Subcutaneous adipose tissue (tissue), 4 donors: ENCODE data around the gene CARNS1. TPM values are rescaled to one million over a fixed set of nuclear protein-coding genes. Genes with fewer than 3 reads are reported as not detected.

Experiments
- total RNA-seq, 4 donors: library from RNA; depleted of rRNA; stranded (reverse); fragments of >200 nt; gene quantifications; one replicate each; pipeline ENCODE4 v1.1.0, GENCODE V29; 2016
- TF ChIP-seq, protein P1 (sequence below): fragments of 450-650 bp; IDR thresholded peaks from one replicate; pipeline ENCODE4 v1.5.1; 2016; ENCODE audit warnings: low read depth, mild to moderate bottlenecking, control low read depth, antibody characterized with exemption, moderate library complexity

The CARNS1 gene
- total RNA-seq, 4 donors from 2014 or later = 0.17 to 0.38 (median 0.22) TPM; not detected in 1

DNA sequence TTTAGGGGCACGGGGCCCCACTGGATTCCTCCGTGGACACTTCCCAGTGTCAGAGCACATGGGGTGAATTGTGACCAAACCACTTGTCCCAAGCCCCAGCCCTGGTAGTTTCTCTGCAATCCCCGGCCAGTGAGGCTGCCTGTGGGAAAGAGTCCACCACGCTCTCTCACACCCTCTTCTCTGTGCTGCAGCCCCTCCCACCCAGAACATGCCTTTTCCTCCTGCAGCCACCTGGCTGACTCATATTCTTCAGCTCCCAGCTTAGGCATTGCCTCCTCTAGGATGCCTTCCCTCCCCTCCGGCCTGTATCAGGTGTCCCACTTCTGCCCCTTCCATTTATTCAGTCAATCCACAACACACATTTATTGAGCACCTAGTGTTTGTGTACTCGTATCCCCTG, 7.4 kb downstream of the CARNS1 start:
- TF ChIP-seq, protein P1, sequence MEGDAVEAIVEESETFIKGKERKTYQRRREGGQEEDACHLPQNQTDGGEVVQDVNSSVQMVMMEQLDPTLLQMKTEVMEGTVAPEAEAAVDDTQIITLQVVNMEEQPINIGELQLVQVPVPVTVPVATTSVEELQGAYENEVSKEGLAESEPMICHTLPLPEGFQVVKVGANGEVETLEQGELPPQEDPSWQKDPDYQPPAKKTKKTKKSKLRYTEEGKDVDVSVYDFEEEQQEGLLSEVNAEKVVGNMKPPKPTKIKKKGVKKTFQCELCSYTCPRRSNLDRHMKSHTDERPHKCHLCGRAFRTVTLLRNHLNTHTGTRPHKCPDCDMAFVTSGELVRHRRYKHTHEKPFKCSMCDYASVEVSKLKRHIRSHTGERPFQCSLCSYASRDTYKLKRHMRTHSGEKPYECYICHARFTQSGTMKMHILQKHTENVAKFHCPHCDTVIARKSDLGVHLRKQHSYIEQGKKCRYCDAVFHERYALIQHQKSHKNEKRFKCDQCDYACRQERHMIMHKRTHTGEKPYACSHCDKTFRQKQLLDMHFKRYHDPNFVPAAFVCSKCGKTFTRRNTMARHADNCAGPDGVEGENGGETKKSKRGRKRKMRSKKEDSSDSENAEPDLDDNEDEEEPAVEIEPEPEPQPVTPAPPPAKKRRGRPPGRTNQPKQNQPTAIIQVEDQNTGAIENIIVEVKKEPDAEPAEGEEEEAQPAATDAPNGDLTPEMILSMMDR = no peak

DNA sequence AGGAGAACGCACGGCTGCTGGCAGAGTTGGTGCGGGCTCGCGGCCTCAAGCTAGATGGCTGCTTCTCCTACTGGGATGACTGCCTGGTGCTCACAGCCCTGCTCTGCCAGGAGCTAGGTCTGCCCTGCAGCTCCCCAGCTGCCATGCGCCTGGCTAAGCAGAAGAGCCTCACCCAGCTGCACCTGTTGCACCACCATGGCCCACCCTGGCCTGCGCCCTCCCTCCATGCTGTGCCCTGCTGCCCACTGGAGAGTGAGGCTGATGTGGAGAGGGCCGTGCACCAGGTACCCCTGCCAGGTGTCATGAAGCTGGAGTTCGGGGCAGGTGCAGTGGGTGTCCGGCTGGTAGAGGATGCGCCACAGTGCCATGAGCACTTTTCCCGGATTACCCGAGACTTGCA, 8.0 kb downstream of the CARNS1 start:
- TF ChIP-seq, protein P1 = no peak

DNA sequence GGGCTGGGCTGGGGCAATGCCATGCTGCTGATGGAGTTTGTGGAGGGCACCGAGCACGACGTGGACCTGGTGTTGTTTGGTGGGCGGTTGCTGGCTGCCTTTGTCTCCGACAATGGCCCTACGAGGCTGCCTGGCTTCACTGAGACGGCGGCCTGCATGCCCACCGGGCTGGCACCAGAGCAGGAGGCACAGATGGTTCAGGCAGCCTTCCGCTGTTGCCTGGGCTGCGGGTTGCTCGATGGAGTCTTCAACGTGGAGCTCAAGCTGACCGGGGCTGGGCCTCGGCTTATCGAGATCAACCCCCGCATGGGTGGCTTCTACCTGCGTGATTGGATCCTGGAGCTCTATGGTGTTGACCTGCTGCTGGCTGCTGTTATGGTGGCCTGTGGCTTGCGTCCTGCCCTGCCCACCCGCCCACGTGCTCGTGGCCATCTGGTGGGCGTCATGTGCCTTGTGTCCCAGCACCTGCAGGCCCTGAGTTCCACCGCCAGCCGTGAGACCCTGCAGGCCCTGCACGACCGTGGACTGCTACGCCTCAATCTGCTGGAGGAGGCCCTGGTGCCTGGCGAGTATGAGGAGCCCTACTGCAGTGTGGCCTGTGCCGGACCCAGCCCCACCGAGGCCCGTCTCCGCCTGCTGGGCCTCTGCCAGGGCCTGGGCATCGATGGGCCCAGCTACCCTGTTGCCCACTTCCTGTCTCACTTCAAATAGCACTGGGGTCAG, 8.6 kb downstream of the CARNS1 start:
- TF ChIP-seq, protein P1 = no peak

DNA sequence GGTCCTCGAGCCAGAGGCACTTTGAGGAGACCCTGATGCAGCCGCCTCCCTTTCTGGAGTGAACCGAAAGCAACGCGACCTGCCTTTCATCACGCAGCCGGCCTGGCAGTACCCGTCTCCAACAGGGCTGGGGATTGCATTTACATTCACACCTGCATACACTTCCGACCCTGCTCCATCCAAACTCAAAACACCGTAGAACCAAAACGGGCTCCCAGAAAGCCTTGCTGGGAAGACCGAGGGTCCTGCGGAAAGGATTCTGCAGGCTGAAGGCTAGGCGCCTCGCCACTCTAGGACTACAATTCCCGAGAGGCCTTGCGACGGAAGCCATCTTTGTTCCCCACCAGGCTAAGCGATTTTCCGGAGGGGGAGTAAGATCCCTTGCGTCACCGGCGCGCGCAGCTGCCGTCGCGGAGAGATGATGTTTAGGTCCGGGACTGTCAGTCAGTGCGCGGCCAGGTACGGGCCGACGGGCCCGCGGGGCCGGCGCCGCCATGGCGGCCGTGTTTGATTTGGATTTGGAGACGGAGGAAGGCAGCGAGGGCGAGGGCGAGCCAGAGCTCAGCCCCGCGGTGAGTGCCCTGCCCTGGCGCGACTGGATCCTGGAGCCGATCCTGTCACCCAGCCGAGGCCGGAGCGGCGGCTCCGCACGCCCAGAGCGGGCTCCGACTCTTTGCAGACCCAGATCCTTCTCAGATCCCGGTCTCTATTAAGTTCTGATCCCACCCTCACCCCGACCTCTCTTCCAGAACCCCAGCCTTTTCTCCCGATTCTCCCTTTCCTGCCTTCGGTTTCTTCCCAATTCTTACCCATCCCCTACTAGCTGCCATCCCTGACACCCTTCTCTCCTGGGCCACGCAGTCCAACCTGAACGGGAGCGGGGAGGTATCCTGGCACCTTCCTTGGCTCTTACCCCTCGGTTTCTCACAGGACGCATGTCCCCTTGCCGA, 12.8 kb downstream of the CARNS1 start, which contains the start of gene RPS6KB2:
TSS of gene RPS6KB2 (plus strand) at position 443 of the 950 bp plus-strand sequence. CDS start at position 495, 52 bp downstream.
- TF ChIP-seq, protein P1 = no peak

DNA sequence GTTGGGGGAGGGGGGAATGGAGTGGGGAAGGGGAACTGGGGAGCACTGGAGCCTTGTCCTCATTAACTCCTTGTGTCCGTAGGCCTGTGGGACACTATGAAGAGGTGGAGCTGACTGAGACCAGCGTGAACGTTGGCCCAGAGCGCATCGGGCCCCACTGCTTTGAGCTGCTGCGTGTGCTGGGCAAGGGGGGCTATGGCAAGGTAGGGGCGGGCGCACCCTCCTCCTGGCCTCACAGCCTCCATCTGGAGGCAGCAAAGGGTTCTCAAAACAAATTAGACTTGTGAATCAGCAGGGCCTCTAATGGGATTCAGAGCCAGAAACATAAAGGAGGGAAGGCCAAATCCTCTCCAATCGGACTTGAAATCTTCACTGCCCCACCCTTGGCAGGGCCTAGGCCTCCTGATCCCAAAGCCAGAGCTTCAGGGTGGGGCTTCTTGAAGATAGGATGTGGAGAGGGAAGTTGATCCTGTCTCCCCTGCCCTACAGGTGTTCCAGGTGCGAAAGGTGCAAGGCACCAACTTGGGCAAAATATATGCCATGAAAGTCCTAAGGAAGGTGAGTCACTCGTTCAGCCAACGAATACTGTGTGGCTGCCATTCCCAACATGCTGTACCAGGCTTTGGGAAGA, 13.7 kb downstream of the CARNS1 start:
- TF ChIP-seq, protein P1 = no peak

DNA sequence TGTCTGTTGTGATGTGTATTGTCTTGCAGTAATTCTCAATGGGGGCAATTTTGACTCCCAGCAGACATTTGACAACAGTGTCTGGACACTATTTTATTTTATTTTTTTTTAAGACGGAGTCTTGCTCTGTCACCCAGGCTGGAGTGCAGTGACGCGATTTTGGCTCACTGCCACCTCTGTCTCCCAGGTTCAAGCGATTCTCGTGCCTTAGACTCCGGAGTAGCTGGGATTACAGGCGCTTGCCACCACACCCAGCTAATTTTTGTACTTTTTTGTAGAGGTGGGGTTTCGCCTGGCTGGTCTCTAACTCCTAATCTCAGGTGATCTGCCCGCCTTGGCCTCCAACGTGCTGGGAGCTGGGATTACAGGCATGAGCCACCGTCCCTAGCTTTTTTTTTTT, 14.2 kb downstream of the CARNS1 start:
- TF ChIP-seq, protein P1 = no peak
